ENCODE results near the gene ANAPC7. TPM values are rescaled to one million over a fixed set of nuclear protein-coding genes. Genes with fewer than 3 reads are reported as not detected.

The ANAPC7 gene, protein sequence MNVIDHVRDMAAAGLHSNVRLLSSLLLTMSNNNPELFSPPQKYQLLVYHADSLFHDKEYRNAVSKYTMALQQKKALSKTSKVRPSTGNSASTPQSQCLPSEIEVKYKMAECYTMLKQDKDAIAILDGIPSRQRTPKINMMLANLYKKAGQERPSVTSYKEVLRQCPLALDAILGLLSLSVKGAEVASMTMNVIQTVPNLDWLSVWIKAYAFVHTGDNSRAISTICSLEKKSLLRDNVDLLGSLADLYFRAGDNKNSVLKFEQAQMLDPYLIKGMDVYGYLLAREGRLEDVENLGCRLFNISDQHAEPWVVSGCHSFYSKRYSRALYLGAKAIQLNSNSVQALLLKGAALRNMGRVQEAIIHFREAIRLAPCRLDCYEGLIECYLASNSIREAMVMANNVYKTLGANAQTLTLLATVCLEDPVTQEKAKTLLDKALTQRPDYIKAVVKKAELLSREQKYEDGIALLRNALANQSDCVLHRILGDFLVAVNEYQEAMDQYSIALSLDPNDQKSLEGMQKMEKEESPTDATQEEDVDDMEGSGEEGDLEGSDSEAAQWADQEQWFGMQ
- 35.9 and 42.1 TPM in 2 replicates for total RNA-seq

DNA sequence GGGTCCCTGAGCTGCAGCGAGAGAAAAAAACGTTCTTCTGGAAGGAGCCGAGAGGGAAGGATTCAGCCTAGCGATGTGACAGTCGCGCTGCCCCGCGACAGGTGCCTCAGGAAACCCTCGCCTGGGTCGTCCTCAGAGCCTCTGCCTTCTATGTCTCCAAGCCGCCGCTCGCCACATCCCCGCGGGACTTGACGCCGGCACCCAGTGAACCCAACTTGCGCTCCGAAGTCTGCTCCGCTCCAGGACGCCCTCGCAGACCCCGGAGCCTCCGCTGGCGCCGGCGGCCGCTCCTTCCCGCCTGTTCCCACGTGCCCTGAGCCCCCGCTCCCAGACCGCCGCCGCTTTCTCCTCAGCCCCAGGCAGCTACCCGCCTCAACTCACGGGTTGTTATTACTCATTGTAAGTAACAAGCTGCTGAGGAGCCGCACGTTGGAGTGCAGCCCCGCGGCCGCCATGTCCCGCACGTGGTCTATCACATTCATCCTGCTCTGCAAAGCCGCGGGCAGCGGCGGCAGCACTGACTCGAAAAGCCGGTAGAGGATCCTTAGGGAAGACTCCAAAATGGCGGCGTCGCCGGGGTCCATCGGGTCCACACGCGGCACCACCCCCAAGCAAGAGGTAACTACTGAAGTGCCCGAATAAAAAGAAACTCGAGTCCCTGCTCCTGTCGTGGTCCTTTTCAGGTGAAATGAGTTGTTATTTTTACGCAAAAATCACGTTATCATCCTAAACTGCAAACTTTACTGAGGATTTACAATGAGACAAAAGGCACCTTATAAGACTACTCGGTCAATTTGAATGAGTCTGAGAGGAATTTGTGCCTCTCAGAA, at the start of gene ANAPC7:
ANAPC7 (minus strand) TSS at position 563 of the 830 bp plus-strand sequence; CDS start at position 482, 81 bp downstream.

DNA sequence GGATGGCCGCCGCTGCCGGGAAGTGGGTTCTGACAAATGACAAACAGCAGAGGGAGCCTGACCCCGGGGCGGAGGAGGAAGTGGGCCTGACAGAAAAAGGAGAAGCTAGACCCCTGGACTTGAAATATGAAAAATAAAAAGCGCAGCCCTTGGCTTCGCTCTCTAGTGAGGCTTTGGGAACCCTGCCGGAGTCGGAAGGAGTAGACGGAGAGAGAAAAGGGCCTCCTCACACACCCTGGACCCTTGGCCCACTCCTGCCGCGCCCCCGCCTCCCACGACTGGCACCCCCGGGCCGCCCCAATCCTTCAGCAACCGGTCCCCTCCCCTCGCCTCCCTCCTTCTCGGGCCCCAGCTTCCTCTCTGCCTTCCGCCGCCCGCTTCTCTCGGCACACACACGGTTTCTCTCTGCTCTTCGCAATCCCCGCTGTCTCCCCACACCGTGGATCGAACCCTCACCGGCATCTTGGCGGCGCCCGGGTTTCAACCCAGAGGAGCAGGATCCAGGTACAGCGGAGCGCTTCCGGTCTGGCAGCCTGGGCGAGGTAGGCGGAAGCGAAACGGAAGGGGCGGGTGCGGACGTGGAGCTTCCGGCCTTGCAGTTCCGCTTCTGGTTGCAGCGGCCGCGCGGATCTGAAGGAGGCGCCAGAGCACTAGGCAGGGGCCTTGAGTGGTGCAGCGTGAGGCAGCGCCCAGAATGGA, 46.4 kb upstream of the ANAPC7 start, which contains the start of gene ARPC3:
ARPC3 (minus strand) TSS at position 539 of the 699 bp plus-strand sequence; CDS start at position 462, 77 bp downstream.

Other genes starting within 250 kb of the ANAPC7 start
- gene ATP2A2, start 122.5 kb downstream of the ANAPC7 start, total RNA-seq, result 188 and 198 TPM in 2 replicates
- gene ARPC3, start 46.6 kb upstream of the ANAPC7 start, total RNA-seq, result 847 and 1,114 TPM in 2 replicates
- 23.3 and 31.0 TPM in 2 replicates for gene GPN3, start 64.5 kb upstream of the ANAPC7 start, total RNA-seq
- gene FAM216A, start 65.1 kb upstream of the ANAPC7 start, total RNA-seq, result 5.1 and 12.5 TPM in 2 replicates
- gene VPS29, start 98.4 kb upstream of the ANAPC7 start, total RNA-seq, result 91.0 and 131 TPM in 2 replicates
- gene RAD9B, start 98.6 kb upstream of the ANAPC7 start, total RNA-seq, result 0.19 and 2.3 TPM in 2 replicates
- 8.8 and 9.7 TPM in 2 replicates for gene PPTC7, start 179.6 kb upstream of the ANAPC7 start, total RNA-seq
- 8.5 and 13.5 TPM in 2 replicates for gene TCTN1, start 210.4 kb upstream of the ANAPC7 start, total RNA-seq

Data from hair follicular keratinocyte (primary cell).